ENCODE results near the gene TSC22D4. TPM values are rescaled to one million over a fixed set of nuclear protein-coding genes. Genes with fewer than 3 reads are reported as not detected.
A peak's percentile ranks its signal among the peaks of the same experiment; 100 is the strongest.

The TSC22D4 gene
- polyA plus RNA-seq, 3 donors = 23.8 to 91.5 (median 26.3) TPM

- intact Hi-C loops (cut with micrococcal nuclease) = no loop called here
- Mint-ChIP-seq H3K9me3 (peaks cover 0 to 4% (median 0%) of the 10 kb centered on the region in 7 donors), H3K4me1 (peaks cover 8% of the 10 kb centered on the region), H3K4me3 (no peak overlapping the region), H3K27me3 (ENCODE audit: low read depth in 3 of 3) (peaks cover 0 to 5% (median 4%) of the 10 kb centered on the region in 3 donors), H3K27ac (peak overlapping the region in 2 of 7 donors; percentile 25 to 35), H3K36me3 (no peaks in the 10 kb centered on the region)
- H3K9me3 ChIP-seq (replicated peaks in 1 of 2; ENCODE audit: control insufficient read depth in 1 of 2, insufficient read depth in 1 of 2, low read length in 2 of 2) = no peaks in the 10 kb centered on the region
- no peaks in the 10 kb centered on the region for H3K27me3 ChIP-seq (ENCODE audit: control insufficient read depth in 2 of 2, insufficient read depth in 2 of 2, low read length in 2 of 2)
- H3K9ac ChIP-seq (ENCODE audit: insufficient read depth, low read length, poor library complexity, severe bottlenecking) = no peak overlapping the region
- 18% methylated on average over 1 of the region's 2 CpGs for WGBS (ENCODE audit: insufficient coverage)
- H3K27ac ChIP-seq (ENCODE audit: low read depth in 1 of 2, low read length in 2 of 2) = no peak overlapping the region
- no peaks in the 10 kb centered on the region for H3K36me3 ChIP-seq (replicated peaks in 1 of 2; ENCODE audit: control insufficient read depth in 1 of 2, insufficient read depth in 2 of 2, low read length in 2 of 2)
- TF ChIP-seq, protein P1, sequence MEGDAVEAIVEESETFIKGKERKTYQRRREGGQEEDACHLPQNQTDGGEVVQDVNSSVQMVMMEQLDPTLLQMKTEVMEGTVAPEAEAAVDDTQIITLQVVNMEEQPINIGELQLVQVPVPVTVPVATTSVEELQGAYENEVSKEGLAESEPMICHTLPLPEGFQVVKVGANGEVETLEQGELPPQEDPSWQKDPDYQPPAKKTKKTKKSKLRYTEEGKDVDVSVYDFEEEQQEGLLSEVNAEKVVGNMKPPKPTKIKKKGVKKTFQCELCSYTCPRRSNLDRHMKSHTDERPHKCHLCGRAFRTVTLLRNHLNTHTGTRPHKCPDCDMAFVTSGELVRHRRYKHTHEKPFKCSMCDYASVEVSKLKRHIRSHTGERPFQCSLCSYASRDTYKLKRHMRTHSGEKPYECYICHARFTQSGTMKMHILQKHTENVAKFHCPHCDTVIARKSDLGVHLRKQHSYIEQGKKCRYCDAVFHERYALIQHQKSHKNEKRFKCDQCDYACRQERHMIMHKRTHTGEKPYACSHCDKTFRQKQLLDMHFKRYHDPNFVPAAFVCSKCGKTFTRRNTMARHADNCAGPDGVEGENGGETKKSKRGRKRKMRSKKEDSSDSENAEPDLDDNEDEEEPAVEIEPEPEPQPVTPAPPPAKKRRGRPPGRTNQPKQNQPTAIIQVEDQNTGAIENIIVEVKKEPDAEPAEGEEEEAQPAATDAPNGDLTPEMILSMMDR (IDR thresholded peaks at IDR 0.05) = no peak
- H3K4me1 ChIP-seq (ENCODE audit: control insufficient read depth in 1 of 2, insufficient read depth in 2 of 2, low read length in 2 of 2) = peaks cover 3 to 4% of the 10 kb centered on the region in 2 donors
- no peak overlapping the region for H2AFZ ChIP-seq (ENCODE audit: insufficient read depth, low read depth, low read length, poor library complexity, severe bottlenecking)
- H3K4me3 ChIP-seq (replicated peaks in 1 of 3; ENCODE audit: low read depth in 2 of 3, low read length in 3 of 3) = no peak overlapping the region
- no peaks in the 10 kb centered on the region for H4K20me1 ChIP-seq (ENCODE audit: insufficient read depth, low read length)
- H3K79me2 ChIP-seq (ENCODE audit: insufficient read depth, low read length) = no peaks in the 10 kb centered on the region
- no peak overlapping the region for H3K4me2 ChIP-seq (replicated peaks; ENCODE audit: extremely low read depth, low read length, poor library complexity, severe bottlenecking)
- peak in 1 of 3 donors; percentile 33 for DNase-seq
Measured at GRCh38 chr7:100515072-100515532, 36.1 kb upstream of the TSC22D4 start.

- H4K20me1 ChIP-seq (ENCODE audit: insufficient read depth, low read length) = no peaks in the 10 kb centered on the region
- H3K36me3 ChIP-seq (replicated peaks in 1 of 2; ENCODE audit: control insufficient read depth in 1 of 2, insufficient read depth in 2 of 2, low read length in 2 of 2) = no peaks in the 10 kb centered on the region
- no peak overlapping the region for H2AFZ ChIP-seq (ENCODE audit: insufficient read depth, low read depth, low read length, poor library complexity, severe bottlenecking)
- Mint-ChIP-seq H3K36me3 (no peaks in the 10 kb centered on the region), H3K27me3 (ENCODE audit: low read depth in 3 of 3) (peaks cover 2 to 5% (median 4%) of the 10 kb centered on the region in 3 donors), H3K4me3 (no peak overlapping the region), H3K27ac (no peak overlapping the region), H3K4me1 (peaks cover 8% of the 10 kb centered on the region), H3K9me3 (peaks cover 0 to 2% (median 0%) of the 10 kb centered on the region in 7 donors)
- H3K9me3 ChIP-seq (replicated peaks in 1 of 2; ENCODE audit: control insufficient read depth in 1 of 2, insufficient read depth in 1 of 2, low read length in 2 of 2) = no peaks in the 10 kb centered on the region
- 95% methylated on average over 7 of the region's 9 CpGs for WGBS (ENCODE audit: insufficient coverage)
- H3K27me3 ChIP-seq (ENCODE audit: control insufficient read depth in 2 of 2, insufficient read depth in 2 of 2, low read length in 2 of 2) = no peaks in the 10 kb centered on the region
- peaks cover 3 to 4% of the 10 kb centered on the region in 2 donors for H3K4me1 ChIP-seq (ENCODE audit: control insufficient read depth in 1 of 2, insufficient read depth in 2 of 2, low read length in 2 of 2)
- H3K9ac ChIP-seq (ENCODE audit: insufficient read depth, low read length, poor library complexity, severe bottlenecking) = no peak overlapping the region
- H3K4me2 ChIP-seq (replicated peaks; ENCODE audit: extremely low read depth, low read length, poor library complexity, severe bottlenecking) = no peak overlapping the region
- H3K27ac ChIP-seq (ENCODE audit: low read depth in 1 of 2, low read length in 2 of 2) = no peak overlapping the region
- H3K4me3 ChIP-seq (replicated peaks in 1 of 3; ENCODE audit: low read depth in 2 of 3, low read length in 3 of 3) = no peak overlapping the region
- DNase-seq = no peak
- no peaks in the 10 kb centered on the region for H3K79me2 ChIP-seq (ENCODE audit: insufficient read depth, low read length)
- intact Hi-C loops (cut with micrococcal nuclease) = loop anchor here in 1 of 2 donors (2.0 to 5.0 kb wide), 2 partner anchors 13 to 34 kb away; no protein-coding TSS in a partner anchor
- TF ChIP-seq, protein P1 (IDR thresholded peaks at IDR 0.05) = no peak
Measured at GRCh38 chr7:100513212-100513810, 34.3 kb upstream of the TSC22D4 start.

Measured in CD14-positive monocyte (primary cell).